ENCODE measurements around the gene MOCS2.

Gene MOCS2

GRCh38 chr5:53095217-53095616 is 14.3 kb downstream of the MOCS2 start:
- no peak for DNase-seq (ENCODE audit: low read depth in 3 of 3)

GRCh38 chr5:53092242-53092641 is 17.3 kb downstream of the MOCS2 start:
- no peak for DNase-seq (ENCODE audit: low read depth in 3 of 3)

GRCh38 chr5:53091289-53091688 is 18.3 kb downstream of the MOCS2 start:
- DNase-seq (ENCODE audit: low read depth in 3 of 3) = no peak

- DNase-seq (ENCODE audit: low read depth in 3 of 3) = no peak
Measured at GRCh38 chr5:53090229-53090628, 19.3 kb downstream of the MOCS2 start.

- DNase-seq (ENCODE audit: low read depth in 3 of 3) = no peak
Measured at GRCh38 chr5:53089481-53089991, 20.0 kb downstream of the MOCS2 start.

- DNase-seq (ENCODE audit: low read depth in 3 of 3) = no peak
Measured at GRCh38 chr5:53087621-53088121, 21.9 kb downstream of the MOCS2 start.

GRCh38 chr5:53087171-53087570 is 22.4 kb downstream of the MOCS2 start:
- DNase-seq (ENCODE audit: low read depth in 3 of 3) = no peak

- DNase-seq (ENCODE audit: low read depth in 3 of 3) = no peak
Measured at GRCh38 chr5:53084546-53085255, 24.9 kb downstream of the MOCS2 start.

- DNase-seq (ENCODE audit: low read depth in 3 of 3) = no peak
Measured at GRCh38 chr5:53083927-53084326, 25.6 kb downstream of the MOCS2 start.

GRCh38 chr5:53080271-53080670 is 29.3 kb downstream of the MOCS2 start:
- DNase-seq (ENCODE audit: low read depth in 3 of 3) = no peak

GRCh38 chr5:53076014-53076583 is 33.5 kb downstream of the MOCS2 start:
- no peak for DNase-seq (ENCODE audit: low read depth in 3 of 3)

- DNase-seq (ENCODE audit: low read depth in 3 of 3) = no peak
Measured at GRCh38 chr5:53073348-53073747, 36.2 kb downstream of the MOCS2 start.

GRCh38 chr5:53071738-53072137 is 37.8 kb downstream of the MOCS2 start:
- DNase-seq (ENCODE audit: low read depth in 3 of 3) = no peak

- no peak for DNase-seq (ENCODE audit: low read depth in 3 of 3)
Measured at GRCh38 chr5:53071298-53071697, 38.3 kb downstream of the MOCS2 start.

GRCh38 chr5:53069626-53070025 is 39.9 kb downstream of the MOCS2 start:
- DNase-seq (ENCODE audit: low read depth in 3 of 3) = peak in 2 of 3 experiments; percentile 5 to 8

GRCh38 chr5:53068291-53068836 is 41.2 kb downstream of the MOCS2 start:
- DNase-seq (ENCODE audit: low read depth in 3 of 3) = no peak

GRCh38 chr5:53067641-53068040 is 41.9 kb downstream of the MOCS2 start:
- no peak for DNase-seq (ENCODE audit: low read depth in 3 of 3)

- no peak for DNase-seq (ENCODE audit: low read depth in 3 of 3)
Measured at GRCh38 chr5:53066088-53066487, 43.5 kb downstream of the MOCS2 start.

GRCh38 chr5:53063791-53064190 is 45.8 kb downstream of the MOCS2 start:
- no peak for DNase-seq (ENCODE audit: low read depth in 3 of 3)

- DNase-seq (ENCODE audit: low read depth in 3 of 3) = no peak
Measured at GRCh38 chr5:53063176-53063575, 46.4 kb downstream of the MOCS2 start.

GRCh38 chr5:53059281-53059680 is 50.3 kb downstream of the MOCS2 start:
- DNase-seq (ENCODE audit: low read depth in 3 of 3) = no peak

- no peak for DNase-seq (ENCODE audit: low read depth in 3 of 3)
Measured at GRCh38 chr5:53055365-53055764, 54.2 kb downstream of the MOCS2 start.

GRCh38 chr5:53053364-53053763 is 56.2 kb downstream of the MOCS2 start:
- no peak for DNase-seq (ENCODE audit: low read depth in 3 of 3)
